HCT116 (cell line): ENCODE data around the gene DRD2.

Experiments
- CBX3 ChIP-seq: IDR thresholded peaks from 2 replicates; pipeline ENCODE4 v1.6.1; 2012; ENCODE audit warnings: low read depth
- CTCF ChIP-seq, 3 experiments: fragments of 200-600 bp in 1 of 3; sonication (generic) in 1 of 3; IDR thresholded peaks in 2 of 3; conservative IDR thresholded peaks in 1 of 3; 2 replicates each; pipeline ENCODE4 v1.5.1; 2012 to 2017; ENCODE audit warnings: low read depth in 2 of 3, low read length in 2 of 3, antibody characterized with exemption in 1 of 3, borderline replicate concordance in 1 of 3, control low read depth in 1 of 3, mild to moderate bottlenecking in 1 of 3, mixed read lengths in 1 of 3, mixed run types in 1 of 3, moderate library complexity in 1 of 3; ENCODE audit not compliant: insufficient read depth in 1 of 3
- EZH2 ChIP-seq: fragments of 200-600 bp; sonication (generic); IDR thresholded peaks from 2 replicates; pipeline ENCODE4 v1.6.1; 2017; ENCODE audit warnings: antibody characterized with exemption, mixed run types
- EZH2phosphoT487 ChIP-seq: fragments of 200-600 bp; IDR thresholded peaks from 2 replicates; pipeline ENCODE4 v1.6.1; 2018; ENCODE audit warnings: antibody characterized with exemption, borderline replicate concordance
- POLR2A ChIP-seq: IDR thresholded peaks from 2 replicates; pipeline ENCODE4 v1.7.0; 2011; ENCODE audit warnings: borderline replicate concordance; ENCODE audit not compliant: insufficient read depth, insufficient read length; ENCODE audit errors: extremely low read depth
- POLR2AphosphoS5 ChIP-seq: IDR thresholded peaks from 2 replicates; pipeline ENCODE4 v1.6.1; 2011; ENCODE audit warnings: mild to moderate bottlenecking, low read depth, low read length, moderate library complexity
- RAD21 ChIP-seq: IDR thresholded peaks from 2 replicates; pipeline ENCODE4 v1.6.1; 2012; ENCODE audit warnings: low read depth, mild to moderate bottlenecking
- SIN3A ChIP-seq: IDR thresholded peaks from 2 replicates; pipeline ENCODE4 v1.6.1; 2012; ENCODE audit warnings: low read depth
- SP1 ChIP-seq: IDR thresholded peaks from 2 replicates; pipeline ENCODE4 v1.6.1; 2012; ENCODE audit warnings: low read depth
- YY1 ChIP-seq: IDR thresholded peaks from 2 replicates; pipeline ENCODE4 v1.6.1; 2011; ENCODE audit warnings: low read length, low read depth, moderate library complexity, mild to moderate bottlenecking; ENCODE audit not compliant: insufficient replicate concordance; ENCODE audit errors: extremely low read depth
- ZBTB33 ChIP-seq: IDR thresholded peaks from 2 replicates; pipeline ENCODE4 v1.6.1; 2011; ENCODE audit warnings: mild to moderate bottlenecking, low read length, moderate library complexity; ENCODE audit not compliant: insufficient replicate concordance; ENCODE audit errors: extremely low read depth
- ZFX ChIP-seq: fragments of 450-650 bp; IDR thresholded peaks from 2 replicates; pipeline ENCODE4 v1.6.1; 2017
- TF ChIP-seq, protein P1 (sequence below): IDR thresholded peaks from 2 replicates; pipeline ENCODE4 v1.6.1; 2012
- TF ChIP-seq, protein P2 (sequence below): IDR thresholded peaks from 2 replicates; pipeline ENCODE4 v1.6.1; 2012

DNA sequence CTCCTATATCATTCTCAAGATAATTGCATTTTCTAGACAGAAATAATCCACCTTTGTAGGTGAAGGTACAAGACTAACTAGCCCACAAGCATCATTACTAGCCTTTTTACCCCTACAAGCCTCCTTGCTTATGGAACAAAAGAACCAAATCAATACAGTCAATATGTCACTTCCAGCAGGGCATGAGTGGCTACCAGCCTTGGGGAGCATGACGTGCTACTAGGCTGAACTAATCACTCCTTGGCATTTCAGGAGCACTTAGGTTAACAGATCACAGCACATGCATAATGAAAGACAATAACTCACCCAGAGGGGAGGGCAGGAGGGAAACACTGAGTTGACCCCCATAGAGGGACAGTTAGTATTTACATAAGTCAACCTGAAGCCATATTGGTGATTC is 2.7 kb downstream of the DRD2 start:
- TF ChIP-seq EZH2phosphoT487 (no peak), CTCF (IDR thresholded peaks at IDR 0.05 in 2 of 3, conservative IDR thresholded peaks at IDR 0.05 in 1 of 3; ENCODE audit: borderline replicate concordance in 1 of 3, insufficient read depth in 1 of 3, low read depth in 2 of 3, low read length in 2 of 3) (no peak), POLR2A (no peak), RAD21 (no peak), POLR2AphosphoS5 (no peak), EZH2 (no peak), SIN3A (no peak), SP1 (no peak), CBX3 (no peak), ZBTB33 (no peak), ZFX (no peak), YY1 (no peak)
- TF ChIP-seq, protein P1, sequence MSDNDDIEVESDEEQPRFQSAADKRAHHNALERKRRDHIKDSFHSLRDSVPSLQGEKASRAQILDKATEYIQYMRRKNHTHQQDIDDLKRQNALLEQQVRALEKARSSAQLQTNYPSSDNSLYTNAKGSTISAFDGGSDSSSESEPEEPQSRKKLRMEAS: no peak
- TF ChIP-seq, protein P2, sequence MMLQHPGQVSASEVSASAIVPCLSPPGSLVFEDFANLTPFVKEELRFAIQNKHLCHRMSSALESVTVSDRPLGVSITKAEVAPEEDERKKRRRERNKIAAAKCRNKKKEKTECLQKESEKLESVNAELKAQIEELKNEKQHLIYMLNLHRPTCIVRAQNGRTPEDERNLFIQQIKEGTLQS: no peak
